GM19328 (cell line): ENCODE measurements around the gene SUPT4H1.
"Not testable (repeated sequence)": the region's sequence is repeated elsewhere in the genome, so short reads cannot be mapped to it uniquely, and the experiment has no call there.

Source experiments
- ATAC-seq: cut with Tn5 transposase; IDR thresholded peaks from one replicate; pipeline ENCODE4 v1.9.1; 2021; ENCODE audit warnings: mild to moderate bottlenecking, moderate library complexity; ENCODE audit not compliant: unreplicated experiment

The SUPT4H1 gene

DNA sequence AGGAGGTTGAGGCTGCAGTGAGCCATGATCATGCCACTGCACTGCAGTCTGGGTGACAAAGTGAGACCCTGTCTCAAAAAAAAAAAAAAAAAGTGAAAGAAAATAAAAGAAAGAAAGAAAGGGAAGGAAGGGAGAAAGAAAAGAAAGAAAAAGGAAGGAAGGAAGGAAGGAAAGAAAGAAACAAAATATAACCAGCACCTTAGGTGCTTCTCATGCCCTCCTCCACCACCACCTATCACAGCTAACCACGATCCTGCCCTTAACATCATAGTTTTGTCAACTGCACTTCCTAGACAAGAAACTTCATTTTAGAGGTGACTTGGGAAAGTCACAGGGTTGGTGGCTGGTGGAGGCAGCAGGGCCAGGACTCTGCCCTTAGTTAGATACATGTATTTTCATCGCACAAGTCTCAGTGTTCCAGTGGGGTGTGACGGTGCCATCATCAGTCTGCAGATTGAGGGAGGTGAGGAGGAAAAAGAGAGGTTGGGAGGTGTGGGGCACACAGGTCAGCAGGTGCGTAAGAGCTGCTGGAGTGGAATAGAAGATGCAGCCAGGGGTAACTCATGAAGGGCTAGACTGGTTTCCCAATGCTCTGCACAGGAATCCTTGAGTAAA lies 10.0 kb downstream of the SUPT4H1 start:
- ATAC-seq: no peak

DNA sequence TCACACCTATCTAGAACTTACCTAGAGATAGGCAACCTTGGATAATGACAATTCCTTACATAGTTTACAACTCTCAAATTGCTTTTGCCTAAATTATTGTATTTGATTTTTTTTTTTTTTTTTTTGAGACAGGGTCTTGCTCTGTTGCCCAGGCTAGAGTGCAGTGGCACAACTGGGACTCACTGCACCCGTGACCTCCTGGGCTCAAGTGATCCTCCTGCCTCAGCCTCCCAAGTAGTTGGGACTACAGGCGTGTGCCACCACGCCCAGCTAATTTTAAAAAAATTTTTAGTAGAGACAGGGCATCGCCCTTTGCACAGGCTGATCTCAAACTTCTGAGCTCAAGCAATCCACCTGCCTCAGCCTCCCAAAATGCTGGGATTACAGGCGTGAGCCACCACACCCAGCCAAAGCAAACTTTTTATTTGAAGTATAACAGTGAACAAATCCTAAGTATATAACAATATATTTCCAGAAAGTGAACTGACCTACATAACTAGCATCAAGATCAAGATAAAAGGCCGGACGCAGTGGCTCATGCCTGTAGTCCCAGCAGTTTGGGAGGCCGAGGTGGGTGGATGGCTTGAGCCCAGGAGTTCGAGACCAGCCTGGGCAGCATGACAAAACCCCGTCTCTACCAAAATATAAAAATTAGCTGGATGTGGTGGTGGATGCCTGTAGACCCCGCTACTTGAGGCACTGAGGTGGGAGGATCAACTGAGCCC lies 10.7 kb downstream of the SUPT4H1 start:
- ATAC-seq: not testable (repeated sequence)

DNA sequence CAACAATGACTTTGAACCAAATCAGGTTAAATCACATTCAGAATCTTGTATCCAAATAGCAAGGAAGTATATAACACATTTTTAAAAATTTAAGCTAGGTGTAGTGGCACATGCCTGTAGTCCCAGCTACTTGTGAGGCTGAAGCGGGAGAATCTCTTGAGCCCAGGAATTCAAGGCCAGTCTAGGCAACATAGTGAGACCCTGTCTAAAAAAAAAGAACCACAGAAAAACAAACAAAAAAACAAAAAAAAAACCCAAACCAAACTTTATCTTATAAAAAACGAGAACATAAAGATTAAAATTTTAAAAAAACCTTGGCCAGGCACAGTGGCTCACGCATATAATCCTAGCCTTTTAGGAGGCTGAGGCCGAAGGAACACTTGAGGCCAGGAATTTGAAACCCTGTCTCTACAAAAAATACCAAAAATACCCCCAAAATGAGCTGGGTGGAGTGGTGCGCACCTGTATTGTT lies 11.6 kb downstream of the SUPT4H1 start:
- no peak for ATAC-seq

DNA sequence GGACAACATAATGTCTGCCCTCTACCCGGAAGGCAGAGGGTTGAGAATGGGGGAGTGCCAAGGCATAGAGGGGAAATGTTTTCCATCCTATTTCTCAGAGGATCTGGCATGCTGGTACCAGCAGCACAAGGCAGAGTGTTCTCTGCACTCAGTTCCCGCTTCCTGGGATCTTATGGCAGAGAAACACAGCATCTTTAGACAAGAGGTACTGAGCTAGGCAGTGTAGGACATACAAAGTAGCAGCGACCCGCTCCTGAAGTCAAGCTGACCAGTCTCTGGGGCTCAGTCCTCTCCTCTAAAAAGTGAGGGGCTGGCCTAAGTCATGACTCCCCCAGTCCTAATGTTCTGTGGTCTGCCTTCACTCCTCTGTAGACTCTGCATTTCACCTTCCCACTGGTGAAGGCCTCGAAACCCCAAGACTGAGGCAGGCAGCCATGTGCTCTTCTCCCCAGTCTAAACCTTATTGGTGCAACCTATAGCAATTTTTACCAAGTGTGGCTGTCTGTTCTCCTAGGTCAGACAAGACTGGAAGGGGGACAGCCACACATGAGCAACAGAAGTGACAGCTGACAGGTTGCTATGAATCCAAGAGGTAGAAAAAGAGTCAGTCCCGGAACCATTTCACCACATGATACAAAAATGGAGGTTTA lies 12.1 kb downstream of the SUPT4H1 start:
- no peak for ATAC-seq

DNA sequence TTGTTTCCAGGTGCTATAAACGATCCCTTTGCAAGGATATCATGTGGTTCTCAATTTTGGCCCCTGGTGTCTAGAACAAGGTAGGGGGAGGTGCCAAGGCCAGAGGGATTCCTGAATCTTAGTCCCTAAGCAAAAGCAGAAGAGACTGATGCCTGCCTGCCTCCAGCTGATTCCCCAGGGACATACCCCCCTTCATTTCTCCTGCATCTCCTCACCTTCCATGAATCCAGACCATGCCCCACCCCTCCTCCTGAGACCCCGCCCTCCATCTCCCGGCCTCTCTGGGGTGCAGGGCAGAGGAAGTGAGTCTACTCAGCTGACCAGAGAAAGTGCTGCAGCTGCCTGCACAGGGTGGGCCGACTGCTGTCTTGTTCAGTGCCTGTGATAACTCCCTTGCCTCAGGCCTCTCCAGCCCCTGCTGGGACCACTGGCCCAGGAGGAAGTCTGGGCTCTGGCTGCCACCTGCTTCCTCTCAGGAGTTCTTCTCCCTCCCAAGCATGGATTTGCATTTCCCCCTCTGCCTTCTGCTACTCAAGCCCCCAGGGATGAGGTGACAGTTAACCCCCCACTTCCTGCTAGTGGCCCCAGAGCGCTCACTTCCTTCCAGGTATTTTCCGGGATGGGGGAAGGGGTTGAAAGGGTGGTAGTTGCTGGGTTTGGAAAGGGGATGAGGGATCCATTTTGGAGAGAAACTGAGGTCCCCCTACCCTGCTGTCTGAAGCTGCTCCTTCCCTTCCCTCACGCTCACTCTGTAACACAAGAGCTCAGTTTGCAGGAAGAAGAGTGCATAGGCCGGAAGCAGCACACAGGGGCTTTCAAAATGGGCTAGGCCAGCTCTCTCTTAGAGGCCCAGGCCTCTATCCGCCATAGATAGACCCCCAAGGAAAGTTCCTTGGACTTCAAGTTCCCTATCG lies 12.9 kb downstream of the SUPT4H1 start:
- ATAC-seq: peak; percentile 27

DNA sequence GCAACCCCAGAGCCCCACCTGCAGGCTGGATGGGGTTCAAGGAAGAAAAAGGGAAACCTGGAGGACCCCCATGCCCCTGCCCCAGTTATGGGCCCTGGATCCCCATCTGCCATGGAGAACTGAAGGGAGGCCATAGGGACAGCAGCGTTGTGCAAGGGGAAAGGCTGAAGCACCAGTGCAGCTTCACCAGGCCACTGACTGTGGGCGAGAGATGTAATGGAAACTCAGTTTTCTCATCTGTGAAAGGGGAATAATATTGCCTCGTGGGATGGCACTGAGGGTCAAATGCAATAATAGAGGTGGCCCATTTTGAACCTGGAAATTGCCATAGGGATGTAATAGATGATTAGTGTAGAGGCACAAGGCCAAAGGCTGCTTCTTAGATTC lies 13.6 kb downstream of the SUPT4H1 start:
- ATAC-seq: no peak

DNA sequence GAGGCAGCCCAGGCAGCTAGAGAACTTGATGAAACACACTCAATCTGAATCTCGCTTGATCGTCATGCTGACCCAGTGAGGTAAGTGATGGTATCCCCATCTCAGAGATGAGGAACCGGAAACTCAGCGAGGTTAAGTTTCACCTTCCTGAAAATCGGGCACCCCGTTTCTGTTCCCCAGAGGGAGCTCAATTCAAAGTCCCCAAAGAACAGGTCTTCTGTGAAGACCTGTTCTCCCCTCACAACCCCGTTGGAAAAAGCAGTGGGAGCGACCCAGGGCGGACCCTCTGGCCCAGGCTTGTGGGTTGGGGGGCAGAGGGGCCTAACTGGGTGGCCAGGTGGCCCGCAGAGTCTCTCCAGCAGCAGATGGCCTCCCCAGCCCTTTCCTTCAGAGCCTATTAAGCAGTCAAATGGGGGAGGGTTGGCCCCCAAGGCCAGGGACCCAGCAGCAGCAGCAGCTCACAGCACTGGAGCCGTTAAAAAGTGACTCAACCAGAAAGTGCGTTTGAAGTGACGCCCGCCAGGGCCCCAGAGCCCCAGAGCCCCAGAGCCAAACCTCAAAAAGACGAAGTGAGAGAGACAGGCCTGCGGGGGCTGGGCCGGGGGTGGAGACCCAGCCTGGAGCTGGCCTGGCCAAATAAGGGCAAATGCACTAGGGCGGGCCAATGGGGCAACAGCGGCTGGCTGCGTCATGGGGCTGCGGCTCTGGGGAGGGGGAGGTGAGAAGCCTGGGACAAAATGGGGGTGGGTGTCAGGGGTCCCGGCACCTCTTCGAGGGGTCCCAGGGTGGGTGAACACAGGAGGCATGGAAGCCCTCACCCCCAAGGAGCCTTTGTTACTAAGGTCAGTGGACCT lies 14.2 kb downstream of the SUPT4H1 start:
- peak; percentile 61 for ATAC-seq

DNA sequence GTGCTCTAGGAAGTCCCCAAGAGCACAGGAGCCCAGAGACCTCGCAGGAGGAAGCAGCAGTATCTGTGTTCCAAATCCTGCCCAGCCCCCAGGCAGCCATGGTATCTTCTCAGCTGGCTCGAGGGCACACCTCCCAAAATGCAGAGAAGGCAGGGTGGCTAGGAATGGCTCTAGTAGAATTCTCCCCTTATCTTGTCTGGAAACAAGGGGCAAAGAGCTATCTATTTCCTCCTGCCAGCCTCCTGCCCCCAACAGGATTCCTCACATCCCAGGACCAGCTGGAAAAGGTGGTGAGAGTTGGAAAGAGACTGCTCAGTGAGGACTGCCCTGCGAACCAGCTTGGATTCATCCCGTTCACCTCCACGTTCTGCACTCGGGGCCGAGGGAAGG lies 14.8 kb downstream of the SUPT4H1 start:
- ATAC-seq: no peak

DNA sequence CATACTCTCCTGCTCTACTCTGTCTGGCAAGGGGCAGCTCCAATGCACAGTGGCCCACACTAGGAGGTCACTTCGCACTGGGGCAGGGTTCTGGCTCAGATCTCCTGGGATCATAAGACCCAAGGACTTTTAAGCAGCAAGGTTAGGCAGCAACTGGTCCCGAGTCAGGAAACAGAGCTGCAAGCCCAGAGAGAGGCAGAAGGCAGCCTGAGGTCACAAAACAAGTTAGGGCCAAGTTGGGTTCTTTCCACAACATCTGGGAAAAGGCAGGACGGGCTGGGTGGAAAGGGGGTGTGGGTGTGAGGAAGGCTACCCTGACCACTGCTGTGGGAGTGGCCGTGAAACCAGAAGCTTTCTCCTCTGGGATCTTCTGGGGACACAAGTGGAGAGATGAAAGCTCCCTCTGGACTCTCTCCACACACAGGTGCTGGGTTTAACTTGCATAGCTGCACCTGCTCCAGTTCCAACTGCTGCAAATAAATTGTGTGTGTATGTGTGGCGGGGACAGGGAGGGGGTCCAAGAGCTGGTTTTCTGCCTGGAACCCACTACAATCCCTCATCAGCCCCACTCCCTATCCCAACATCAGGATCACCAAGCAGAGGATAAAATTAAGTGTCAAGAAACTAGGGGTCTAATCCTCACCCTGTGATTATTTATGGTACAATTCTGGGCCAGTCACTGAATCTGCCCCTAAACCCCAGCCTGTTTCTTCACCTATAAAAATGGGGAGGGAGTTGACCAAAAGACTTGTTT lies 15.4 kb downstream of the SUPT4H1 start:
- ATAC-seq: no peak

DNA sequence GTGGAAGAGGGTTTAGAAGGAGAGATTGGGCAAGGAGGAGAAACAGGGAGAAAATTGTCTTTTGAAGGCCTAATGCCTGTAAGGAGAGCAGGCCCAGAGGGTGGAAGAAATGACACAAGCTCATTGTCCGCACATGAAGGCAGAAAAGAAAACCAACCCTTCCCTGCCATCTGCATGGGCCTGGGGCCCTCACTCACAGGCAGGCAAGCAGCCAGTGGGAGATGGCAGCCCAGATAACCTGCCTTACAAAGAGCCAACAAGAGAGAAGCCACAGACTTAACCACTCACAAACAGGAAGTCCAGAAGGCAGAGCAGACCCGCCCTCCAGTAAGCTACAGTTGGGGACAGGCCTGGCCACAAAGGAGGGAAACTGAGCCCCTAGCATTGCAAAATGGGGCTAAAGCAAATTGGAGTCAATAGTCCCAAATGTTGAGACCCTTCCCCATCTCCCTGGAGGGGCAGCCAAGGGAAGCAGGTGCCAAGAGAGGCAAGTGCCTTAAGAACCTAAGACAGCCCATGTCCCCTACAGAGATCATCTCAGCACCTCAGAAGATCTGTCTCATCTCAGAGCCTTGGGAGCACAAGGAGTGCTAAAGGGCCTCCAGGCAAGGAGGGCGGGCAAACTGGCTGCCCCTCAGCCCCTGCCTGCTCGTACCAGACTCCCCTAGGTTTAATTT lies 16.1 kb downstream of the SUPT4H1 start:
- no peak for ATAC-seq

DNA sequence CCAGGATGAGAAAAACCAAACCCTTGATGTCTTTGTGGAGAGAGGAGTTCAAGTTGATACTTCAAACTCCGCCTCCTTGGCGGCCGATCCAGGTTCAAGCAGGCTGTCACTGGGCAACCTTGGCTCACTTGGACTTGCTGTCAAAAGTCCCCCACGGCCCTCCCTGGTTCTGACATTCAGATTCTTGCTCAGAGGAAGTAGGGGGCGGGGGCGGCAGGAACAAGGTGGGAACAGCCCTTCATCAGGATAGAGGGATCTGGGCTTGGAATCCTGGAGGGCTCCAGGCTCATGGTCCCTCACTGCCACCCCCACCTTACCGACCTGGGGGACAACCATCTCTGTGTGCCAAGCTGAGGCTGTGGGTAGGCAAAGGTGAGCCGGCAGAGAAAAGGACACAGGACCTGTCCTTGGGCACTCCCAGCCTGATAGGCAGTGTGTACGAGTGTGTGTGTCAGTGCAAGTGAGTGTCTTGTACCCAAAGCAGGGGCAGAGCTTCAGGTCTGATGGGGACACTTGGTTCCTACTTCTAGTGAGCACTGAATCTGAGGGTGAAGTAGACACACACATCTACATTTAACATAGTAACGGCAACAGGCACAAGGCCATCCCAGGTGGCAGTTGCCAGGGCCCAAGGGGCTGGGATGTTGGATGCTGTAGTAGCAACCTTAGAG lies 16.8 kb downstream of the SUPT4H1 start:
- ATAC-seq: no peak

DNA sequence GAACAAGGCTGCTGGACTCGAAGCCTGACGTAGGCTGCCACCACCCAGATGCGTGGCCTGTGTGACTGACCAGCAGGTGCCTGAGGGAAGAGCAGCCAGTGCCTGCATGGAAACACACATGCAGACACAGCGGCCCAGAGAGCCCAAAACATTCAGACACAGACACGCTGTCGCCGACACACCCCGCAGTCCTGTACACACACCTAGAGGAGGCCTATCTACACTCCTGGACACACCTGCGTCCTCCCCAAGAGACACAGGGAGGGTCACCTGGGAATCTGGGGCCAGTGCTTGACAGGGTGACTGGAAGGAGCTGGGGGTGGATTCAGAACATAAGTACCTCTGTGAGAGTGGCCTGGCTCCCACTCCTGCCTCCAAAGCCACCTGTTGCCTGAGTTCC lies 17.3 kb downstream of the SUPT4H1 start:
- no peak for ATAC-seq

DNA sequence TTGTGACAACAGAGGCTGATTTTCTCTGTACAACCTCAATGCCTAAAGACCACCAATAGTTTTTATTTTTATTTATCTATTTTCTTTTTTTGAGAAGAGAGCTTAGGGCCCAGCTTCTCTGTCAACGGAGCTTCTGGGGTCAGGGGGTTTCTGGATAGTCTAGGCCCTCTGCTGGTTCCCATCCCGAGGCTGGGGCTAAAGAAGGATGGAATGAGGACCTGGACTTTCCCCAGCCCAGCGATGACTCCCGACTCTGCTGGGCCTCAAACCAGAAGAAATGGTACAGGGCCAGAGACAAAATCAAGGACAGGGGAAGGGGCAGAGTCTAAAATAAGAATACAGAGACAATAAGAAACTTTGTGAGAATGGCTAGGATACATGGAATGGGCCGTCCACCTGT lies 17.7 kb downstream of the SUPT4H1 start:
- ATAC-seq: no peak

DNA sequence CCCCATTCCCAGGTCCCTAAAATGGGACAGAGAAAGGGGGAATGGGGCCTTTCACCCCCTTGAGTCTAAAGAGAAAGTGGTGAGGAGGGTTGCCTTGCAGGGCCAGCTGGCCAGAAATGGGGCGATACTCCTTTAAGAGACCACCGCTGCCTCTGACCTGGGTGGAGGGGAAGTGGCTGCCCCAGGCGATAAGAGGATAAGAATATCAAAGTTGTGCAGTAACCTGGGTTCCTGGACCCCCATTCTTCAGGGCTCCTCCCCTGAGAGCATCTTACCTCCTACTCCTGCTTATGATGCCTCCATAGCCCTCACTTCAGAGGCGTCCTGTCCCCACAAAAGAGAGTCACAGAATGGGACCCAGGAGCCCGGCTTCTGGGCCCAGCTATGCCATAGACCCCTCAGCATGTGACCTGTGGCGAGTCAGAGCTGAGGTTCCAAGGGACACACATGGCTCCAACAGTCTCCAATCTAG lies 18.2 kb downstream of the SUPT4H1 start:
- ATAC-seq: no peak

DNA sequence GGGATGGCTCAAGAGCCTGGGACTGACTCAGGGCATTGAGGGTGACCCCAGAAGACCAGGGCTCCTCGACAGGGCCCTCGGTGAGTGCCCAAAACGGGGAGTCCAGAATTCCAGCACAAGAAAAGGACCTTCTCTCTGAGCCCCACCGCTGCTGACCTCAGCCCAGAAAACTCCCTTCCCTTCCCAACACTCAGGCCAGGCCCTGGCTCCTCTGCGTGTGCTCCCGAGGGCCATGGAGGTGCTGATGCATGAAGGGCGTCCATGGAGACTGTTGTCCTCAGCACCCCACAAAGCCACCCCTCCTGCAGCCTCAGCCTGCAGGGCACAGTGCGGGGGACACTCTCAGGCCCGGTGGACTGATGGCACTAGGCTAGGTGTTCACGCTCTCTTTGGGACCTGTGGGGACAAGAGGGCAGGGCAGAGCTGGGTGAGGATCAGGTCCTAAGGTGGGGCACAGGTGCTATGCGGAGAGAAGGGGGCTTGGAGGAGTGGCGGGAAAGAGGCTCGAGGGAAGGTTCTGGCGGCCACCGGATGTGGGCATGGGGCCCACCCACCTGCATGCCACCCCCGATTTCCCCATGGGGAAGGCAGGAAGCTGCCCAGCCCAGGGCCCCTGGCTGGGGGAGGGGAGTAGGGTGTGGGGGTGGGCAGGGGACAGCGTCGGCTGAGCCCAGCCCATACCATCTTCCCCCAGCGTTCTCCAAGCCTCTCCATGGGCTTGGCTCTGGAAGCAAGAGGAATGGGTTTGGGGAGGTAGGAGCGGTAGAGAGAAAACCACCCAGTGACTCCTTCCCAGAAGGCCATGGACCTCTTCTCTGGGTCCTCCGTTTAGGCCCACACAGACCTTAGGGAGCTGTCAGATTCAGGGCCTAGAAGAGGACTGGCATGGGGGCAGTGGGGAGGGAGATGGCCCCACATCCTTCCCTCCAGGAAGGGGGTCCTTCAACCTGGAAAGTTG lies 18.9 kb downstream of the SUPT4H1 start:
- no peak for ATAC-seq

DNA sequence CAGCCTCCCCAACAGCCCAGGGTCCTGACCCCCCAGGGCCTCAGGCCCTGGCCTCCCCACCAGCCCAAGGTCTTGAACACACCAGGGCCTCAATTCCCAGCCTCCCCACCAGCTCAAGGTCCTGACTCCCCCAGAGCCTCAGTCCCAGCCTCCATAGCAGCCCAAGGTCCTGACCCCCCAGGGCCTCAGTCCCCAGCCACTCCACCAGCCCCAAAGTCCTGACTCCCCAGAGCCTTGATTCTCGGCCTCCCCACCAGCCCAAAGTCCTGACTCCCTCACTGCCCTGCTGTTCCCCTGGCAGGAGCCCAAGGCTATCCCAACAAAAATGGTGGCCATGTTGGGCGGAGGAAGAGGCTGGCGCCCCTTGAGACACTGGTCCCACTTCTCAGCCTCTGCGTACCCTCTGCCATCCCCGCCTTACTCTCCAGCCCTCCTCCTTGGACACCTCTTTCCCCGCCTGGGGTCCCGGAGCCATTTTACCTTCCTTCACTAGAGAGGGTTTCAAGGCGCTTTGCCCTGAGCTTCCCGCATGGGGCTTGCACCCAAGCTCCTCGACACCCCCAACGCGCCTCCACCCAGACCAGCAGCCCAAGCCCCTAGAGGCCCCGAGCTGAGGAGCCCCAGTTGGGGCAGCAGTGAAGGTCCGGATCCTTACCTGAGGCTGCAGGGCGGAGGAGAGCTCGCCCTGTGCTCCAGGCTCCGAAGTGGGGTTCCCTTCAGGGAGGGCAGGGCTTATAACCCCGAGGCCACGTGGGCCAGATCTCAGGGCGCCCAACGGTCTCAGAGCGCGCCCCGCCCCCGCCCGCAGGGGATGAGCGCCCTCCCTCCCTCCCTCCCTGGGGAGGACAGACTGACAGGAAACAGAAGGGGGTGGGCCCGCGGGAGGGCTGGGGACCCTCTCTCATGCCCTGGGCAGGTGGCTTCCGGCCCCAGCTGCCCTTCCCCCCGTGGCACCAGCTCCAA lies 19.9 kb downstream of the SUPT4H1 start:
- ATAC-seq: no peak
